Lower lobe of right lung (tissue), 2 donors: ENCODE measurements around the gene MYO1E. TPM values are rescaled to one million over a fixed set of nuclear protein-coding genes. Genes with fewer than 3 reads are reported as not detected.

ENCODE experiments used
- ATAC-seq, 2 donors: fragments of 200-7000 bp; cut with Tn5 transposase; one replicate each; pipeline ENCODE4 v1.9.1; 2020 to 2022; ENCODE audit warnings: mild to moderate bottlenecking in 2 of 2, moderate library complexity in 2 of 2
- DNase-seq: peaks from one replicate; pipeline ENCODE4 v3.0.0-alpha.2; 2020
- H3K27ac ChIP-seq: fragments of 200-600 bp; one replicate; pipeline ENCODE4 v1.8.0; 2022
- H3K27me3 ChIP-seq: fragments of 200-600 bp; one replicate; pipeline ENCODE4 v1.8.0; 2022; ENCODE audit warnings: low read depth
- H3K36me3 ChIP-seq: fragments of 200-600 bp; one replicate; pipeline ENCODE4 v1.8.0; 2022; ENCODE audit warnings: mild to moderate bottlenecking
- H3K4me1 ChIP-seq: fragments of 200-600 bp; one replicate; pipeline ENCODE4 v1.8.0; 2022
- H3K4me3 ChIP-seq: fragments of 200-600 bp; one replicate; pipeline ENCODE4 v1.8.0; 2022; ENCODE audit warnings: mild to moderate bottlenecking
- H3K9me3 ChIP-seq: fragments of 200-600 bp; one replicate; pipeline ENCODE4 v1.8.0; 2022
- intact Hi-C: fragments of 100-400 bp; cut with DNase I; formaldehyde crosslinking; loops from one replicate; pipeline ENCODE4 v1.11.0; 2022
- total RNA-seq: library from RNA; stranded (reverse); fragmentation: NEBNext Ultra II Directional; extraction: Animal tissue kit (Norgen Biotek cat#: 25700); gene quantifications from one replicate; pipeline ENCODE4 v1.2.1, GENCODE V29; 2021
- TF ChIP-seq, protein P1 (sequence below): fragments of 200-600 bp; IDR thresholded peaks from one replicate; pipeline ENCODE4 v1.8.0; 2022; ENCODE audit warnings: antibody characterized with exemption, mild to moderate bottlenecking
- donor health status: DM: no; HTN: yes; CAD: no; lungs with severe emphysema.

The MYO1E gene
- total RNA-seq, 1 donor from 2014 or later, result 59.4 TPM

DNA sequence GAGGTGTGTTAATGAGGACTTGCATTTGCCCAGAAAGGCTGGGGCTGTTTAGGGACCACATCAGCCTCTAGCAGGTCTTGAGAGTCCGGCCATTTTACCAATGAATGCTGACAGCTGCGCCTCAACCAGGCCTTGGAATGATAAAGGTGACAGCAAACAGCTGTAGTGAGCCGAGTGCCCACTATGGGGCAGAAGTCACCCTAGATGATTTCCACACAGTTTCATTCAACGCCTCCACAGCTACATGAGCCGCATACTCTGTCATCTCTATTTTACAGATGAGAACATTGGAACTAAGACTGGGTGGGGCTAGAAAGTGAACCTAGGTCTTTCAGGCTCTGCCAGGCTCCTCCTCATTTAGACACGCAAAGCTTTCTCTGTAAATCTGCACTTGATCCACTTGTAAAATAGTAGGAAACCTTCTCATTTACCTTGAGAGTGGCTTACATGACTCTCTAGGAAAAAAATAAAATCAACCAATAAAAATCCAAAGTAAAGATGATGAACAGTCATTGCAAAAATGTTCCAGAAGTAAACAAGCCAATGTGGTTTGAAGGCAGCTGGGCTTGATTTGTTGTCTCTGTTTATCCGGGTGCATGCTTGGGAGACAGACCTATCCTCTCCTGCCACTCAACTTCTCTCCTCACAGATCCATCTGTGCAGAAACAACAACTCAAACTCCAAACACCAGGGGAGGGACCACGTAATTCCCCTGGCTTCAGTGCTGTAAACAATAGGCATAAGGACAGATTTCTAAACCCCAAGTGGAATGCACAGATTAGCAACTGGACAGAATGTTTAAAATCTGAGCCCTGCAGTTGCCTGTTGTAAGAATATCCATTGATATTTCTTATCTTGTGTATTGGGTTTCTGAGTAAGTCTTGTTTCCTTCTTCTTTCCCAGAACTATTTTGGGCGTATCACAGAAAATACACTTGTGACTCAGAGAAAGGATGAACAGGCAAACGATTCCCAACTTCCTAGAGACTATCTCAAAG is 197.5 kb downstream of the MYO1E start:
- H3K4me3 ChIP-seq, result no peak overlapping the region
- H3K36me3 ChIP-seq, result peaks cover 23% of the 10 kb centered on the region
- TF ChIP-seq, protein P1, sequence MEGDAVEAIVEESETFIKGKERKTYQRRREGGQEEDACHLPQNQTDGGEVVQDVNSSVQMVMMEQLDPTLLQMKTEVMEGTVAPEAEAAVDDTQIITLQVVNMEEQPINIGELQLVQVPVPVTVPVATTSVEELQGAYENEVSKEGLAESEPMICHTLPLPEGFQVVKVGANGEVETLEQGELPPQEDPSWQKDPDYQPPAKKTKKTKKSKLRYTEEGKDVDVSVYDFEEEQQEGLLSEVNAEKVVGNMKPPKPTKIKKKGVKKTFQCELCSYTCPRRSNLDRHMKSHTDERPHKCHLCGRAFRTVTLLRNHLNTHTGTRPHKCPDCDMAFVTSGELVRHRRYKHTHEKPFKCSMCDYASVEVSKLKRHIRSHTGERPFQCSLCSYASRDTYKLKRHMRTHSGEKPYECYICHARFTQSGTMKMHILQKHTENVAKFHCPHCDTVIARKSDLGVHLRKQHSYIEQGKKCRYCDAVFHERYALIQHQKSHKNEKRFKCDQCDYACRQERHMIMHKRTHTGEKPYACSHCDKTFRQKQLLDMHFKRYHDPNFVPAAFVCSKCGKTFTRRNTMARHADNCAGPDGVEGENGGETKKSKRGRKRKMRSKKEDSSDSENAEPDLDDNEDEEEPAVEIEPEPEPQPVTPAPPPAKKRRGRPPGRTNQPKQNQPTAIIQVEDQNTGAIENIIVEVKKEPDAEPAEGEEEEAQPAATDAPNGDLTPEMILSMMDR, result peak; percentile 54
- H3K27me3 ChIP-seq, result no peaks in the 10 kb centered on the region
- peak overlapping the region; percentile 59 for H3K27ac ChIP-seq
- ATAC-seq, result peak; percentile 82 to 88
- H3K4me1 ChIP-seq, result peaks cover 28% of the 10 kb centered on the region
- no peaks in the 10 kb centered on the region for H3K9me3 ChIP-seq
- DNase-seq, result peak; percentile 63
- intact Hi-C loops, result no loop called here

DNA sequence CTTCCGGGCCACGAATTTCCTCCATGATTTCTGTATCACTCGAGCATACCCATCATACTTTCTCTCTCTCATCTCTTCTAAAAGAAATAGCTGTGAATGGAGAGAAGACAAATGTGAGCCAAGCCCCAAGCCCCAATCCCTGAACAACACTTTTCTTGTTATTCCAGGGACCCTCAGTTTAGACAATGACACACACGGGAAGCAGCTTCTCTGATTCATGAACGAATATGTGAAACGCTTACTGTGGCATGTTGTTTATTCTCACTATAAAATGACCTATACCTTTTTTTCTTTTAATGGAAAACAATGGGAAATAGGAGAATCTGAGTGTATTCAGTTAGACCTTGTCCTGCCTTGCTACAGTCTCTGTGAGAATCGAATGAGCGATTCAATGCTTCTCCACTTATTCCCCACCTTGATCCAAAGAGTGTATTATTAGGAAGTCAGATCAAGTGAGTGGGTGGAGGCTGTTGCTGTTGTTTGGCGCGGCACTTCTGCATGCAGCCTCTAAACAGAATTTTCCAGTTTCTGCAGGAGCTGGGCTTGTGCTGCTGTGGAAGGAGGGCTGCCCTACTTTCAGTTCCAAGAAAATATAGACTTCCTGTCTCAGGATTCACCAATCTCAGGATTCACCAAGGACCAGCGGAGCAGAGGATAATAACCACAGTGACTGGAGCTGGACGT is 198.4 kb downstream of the MYO1E start:
- ATAC-seq, result peak in 1 of 2 donors; percentile 30
- TF ChIP-seq, protein P1, result no peak
- intact Hi-C loops, result no loop called here
- no peak for DNase-seq
- Histone ChIP-seq H3K27ac (peak overlapping the region; percentile 54), H3K36me3 (peaks cover 23% of the 10 kb centered on the region), H3K9me3 (no peaks in the 10 kb centered on the region), H3K27me3 (no peaks in the 10 kb centered on the region), H3K4me3 (no peak overlapping the region), H3K4me1 (peaks cover 34% of the 10 kb centered on the region)

DNA sequence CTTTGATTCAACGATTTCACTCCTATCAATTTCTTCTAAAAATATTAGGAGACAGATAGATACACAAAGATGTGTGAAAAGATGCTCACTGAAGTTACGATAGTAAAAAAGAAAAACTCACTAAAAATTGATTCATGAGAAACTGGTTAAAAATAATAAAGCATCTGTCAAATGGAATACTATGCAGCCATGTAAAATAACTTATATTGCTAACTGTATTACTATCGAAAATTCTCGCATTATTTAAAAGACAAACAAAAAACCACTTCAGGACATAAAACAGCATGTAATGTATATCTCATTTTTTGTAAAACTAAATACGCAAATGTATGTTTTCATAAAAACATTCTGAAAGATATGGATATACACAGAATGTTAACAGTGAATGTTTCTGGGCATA is 199.5 kb downstream of the MYO1E start:
- no peak overlapping the region for H3K4me3 ChIP-seq
- TF ChIP-seq, protein P1, result no peak
- H3K27ac ChIP-seq, result no peak overlapping the region
- intact Hi-C loops, result no loop called here
- DNase-seq, result no peak
- no peak for ATAC-seq
- peaks cover 17% of the 10 kb centered on the region for H3K36me3 ChIP-seq
- no peaks in the 10 kb centered on the region for H3K27me3 ChIP-seq
- H3K4me1 ChIP-seq, result peaks cover 34% of the 10 kb centered on the region
- no peaks in the 10 kb centered on the region for H3K9me3 ChIP-seq

DNA sequence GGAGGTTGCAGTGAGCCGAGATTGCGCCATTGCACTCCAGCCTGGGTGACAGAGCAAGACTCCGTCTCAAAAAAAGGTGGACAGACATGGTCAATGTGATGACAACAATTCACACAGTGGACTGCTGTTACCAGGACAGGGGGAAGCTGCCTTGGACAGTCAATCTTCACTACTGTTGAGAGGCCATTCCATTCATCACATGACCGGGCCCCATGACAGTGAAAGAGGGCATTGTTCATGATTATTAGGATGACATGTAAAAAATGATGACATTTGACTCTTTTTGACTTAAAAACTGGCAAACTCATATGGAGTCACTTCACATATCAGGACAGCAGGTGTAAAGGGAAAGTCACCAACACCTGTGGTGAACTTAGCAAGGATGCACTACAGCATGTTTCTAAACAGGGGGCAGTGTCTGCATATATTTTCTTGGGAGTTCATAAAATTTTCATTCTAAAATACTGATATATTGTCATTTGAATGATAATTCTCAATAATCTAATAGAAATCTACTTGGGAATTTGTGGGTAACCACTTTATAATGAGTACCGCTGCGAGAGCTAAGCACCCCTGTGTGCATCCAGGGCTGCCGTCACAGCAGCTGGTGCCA is 200.3 kb downstream of the MYO1E start:
- DNase-seq (no peak), ATAC-seq (no peak)
- H3K27me3 ChIP-seq, result no peaks in the 10 kb centered on the region
- no peaks in the 10 kb centered on the region for H3K9me3 ChIP-seq
- peaks cover 14% of the 10 kb centered on the region for H3K36me3 ChIP-seq
- no peak overlapping the region for H3K27ac ChIP-seq
- H3K4me3 ChIP-seq, result no peak overlapping the region
- H3K4me1 ChIP-seq, result peaks cover 32% of the 10 kb centered on the region
- intact Hi-C loops, result no loop called here
- TF ChIP-seq, protein P1, result no peak

DNA sequence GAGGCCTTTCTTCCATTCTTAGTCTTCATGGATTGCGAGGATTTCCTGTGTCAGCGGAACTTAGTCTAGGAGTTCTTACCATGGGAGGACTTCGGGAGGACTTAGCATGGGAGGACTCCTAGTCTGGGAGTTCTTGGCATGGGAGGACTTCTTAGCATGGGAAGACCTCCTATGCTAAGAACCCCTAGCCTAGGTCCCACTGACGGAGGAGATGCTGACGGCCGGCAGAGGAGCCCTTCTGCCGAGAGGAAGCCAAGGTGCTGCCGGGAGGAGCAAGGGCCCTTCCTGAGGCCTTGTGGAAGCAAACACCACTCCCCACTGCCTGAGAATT is 201.6 kb downstream of the MYO1E start:
- Histone ChIP-seq H3K27ac (peak overlapping the region; percentile 4), H3K4me3 (no peak overlapping the region), H3K9me3 (no peaks in the 10 kb centered on the region), H3K36me3 (peaks cover 14% of the 10 kb centered on the region), H3K4me1 (peaks cover 30% of the 10 kb centered on the region), H3K27me3 (no peaks in the 10 kb centered on the region)
- ATAC-seq (no peak), DNase-seq (no peak)
- intact Hi-C loops, result no loop called here
- TF ChIP-seq, protein P1, result no peak
